ENCODE measurements around the gene SPAG9.

SPAG9 gene

DNA sequence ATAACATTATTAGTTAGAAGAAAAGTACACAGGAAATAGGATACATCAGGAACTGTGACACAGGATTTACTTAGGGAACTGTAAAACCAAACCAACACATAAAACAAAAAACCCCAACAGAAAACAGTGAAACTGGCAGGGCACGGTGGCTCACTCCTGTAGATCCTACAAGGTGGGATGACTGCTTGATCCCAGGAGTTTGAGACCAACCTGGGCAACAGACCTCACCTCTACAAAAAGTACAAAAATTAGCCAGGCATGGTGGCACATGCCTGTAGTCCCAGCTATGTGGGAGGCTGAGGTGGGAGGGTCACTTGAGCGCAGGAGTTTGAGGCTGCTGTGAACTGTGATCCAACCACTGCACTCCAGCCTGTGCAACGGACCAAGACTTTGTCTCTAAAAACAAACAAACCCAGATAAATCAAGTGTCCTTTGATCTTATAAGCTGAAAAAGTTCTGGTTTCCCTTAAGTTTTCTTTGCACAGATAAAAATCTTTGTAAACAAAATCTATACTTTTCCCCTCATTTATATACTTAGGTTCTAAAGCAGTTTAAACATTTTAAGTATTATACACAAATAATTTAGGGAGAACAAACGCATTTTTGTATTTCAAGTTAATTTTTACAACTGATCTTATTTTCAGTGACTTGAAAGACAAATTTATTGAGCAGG, 143.0 kb downstream of the SPAG9 start:
- DNase-seq, result no peak

DNA sequence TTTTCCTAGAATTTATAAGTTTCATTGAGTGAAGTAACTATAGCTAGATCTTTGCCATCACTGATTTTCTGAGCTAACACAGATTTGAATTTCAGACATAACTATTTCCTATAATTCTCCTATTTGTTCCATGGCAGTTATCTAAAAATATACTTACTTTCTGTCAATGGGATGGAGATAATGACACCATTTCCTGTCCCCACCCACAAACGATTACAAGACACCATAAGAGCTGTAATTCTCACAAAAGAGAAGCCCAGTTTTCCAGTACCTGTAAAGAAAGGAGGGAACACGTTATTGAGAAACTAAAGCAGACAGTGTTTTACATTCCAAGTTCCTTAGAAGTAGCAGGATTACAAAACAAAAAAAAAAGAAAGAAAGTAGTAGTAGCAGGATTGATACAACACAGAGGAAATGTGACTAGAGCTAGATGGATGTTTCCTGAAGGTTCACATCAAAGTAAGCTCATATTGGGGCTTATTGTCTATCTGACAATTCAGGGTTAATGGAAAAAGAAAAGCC, 143.7 kb downstream of the SPAG9 start:
- DNase-seq, result no peak

DNA sequence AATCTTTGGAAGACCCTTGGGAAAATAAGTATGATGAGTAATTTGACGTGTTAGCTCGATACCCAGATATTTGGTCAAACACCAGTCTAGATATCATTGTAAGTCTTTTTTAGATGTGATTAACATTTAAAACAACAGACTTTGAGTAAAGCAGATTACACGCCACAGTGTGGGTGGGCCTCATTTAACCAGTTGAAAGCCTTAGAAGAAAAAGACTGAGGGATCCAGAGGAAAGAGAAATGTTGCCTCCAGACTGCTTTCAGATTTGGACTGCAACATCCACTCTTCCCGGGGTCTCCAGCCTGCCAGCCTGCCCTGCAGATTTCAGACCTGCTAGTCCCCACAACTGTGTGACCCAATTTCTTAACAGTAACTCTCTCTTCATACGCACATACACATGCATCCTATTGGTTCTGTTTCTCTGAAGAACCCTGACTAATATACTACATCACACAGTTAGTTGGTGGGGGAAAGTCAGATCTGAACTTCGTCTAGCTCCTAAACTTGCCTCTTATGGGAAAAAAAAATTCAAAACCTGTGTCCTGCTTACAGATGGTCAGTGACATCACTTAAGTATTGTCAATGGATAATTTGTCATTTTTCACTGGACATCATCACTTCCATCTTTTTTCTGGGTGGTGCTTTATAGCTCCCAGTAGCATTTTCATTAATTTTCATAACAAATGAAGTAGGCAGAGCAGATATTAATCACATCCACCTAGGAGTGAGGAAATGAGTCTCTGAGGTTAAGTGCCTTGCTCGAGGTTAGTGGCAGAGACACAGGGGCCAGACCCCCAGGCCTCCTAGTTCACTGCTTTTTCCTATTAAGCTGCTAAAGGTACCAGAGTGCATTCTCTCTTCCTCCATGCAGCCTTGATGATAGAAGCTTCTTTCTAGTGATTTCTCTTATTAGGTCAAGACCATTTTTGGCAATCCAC, 146.8 kb downstream of the SPAG9 start:
- DNase-seq, result no peak

DNA sequence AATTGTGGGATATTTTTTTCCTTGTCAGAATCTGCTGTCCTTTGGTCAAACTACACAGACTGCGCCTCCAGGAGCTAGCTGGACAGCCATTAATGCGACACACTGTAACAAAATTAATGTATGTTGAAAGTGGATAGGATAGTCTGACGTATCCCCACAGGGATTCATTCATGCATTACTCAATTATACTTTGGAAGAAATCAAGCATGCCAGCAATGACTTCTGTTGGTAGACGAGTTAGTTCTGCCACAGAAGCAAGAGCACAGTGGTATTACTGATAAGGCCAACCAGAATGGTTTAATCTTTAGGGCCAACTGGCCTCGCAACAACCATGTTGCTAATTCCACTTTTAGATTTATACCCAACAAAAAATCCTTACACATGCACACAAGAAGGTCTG, 148.1 kb downstream of the SPAG9 start:
- DNase-seq, result no peak

DNA sequence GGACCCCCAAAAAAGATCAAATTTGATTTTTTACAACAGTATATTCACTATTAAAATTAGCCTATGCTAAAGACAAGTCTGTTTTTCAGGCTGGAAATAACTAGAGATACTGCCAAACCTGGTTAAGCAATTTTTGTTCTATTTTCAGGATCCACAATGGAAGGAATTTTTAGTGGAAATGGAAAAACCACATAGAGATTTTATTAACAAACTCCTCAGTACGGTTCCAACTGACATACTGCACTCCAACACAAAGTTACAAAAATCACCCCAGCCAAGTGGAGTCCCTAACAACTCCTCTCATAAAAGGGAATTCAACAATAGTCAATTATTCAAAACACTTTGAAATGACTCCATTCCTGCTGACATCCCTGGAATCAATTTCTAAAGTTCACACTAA, 152.9 kb downstream of the SPAG9 start:
- no peak for DNase-seq

DNA sequence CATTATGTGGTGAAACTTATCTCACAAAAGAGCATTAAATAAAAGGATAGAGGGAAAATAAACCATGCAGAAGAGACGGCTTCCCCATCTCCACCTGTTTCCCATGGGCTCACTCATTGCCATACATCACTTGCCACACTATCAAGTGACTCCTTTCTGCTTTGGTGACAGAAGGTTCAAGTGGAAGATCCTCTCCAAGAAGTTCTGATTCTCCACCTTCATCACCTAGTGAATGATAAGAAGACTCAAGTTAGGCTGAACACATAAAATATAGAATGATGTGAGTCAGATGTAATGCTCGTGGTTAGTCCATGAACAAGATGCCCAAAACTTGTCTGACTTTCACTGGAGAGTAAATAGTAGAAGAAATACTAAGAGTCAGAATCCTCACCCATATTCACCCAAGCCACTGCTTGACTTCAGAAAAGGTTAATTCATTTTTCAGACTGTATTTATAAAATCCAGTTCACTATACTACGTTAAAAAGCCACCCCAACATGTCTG, 154.5 kb downstream of the SPAG9 start:
- no peak for DNase-seq

DNA sequence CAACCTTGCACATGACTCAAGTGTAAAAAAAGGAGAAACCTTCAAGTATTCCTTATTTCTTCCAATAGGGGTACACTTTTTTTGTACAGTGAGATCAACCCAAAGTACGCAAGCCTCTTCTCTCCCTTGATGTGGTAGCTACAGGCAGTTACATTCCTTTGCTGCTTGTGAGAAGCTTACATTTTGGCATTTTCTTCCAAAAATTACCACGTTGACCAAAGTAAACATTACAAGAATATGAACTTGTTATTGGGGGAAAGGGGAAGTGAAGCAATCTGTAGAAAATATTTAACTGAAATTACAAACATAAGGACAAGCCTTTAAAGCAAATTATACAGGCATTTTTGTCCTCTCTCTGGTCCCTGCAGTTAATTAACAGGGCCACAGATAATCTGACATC, 157.5 kb downstream of the SPAG9 start:
- DNase-seq, result no peak

DNA sequence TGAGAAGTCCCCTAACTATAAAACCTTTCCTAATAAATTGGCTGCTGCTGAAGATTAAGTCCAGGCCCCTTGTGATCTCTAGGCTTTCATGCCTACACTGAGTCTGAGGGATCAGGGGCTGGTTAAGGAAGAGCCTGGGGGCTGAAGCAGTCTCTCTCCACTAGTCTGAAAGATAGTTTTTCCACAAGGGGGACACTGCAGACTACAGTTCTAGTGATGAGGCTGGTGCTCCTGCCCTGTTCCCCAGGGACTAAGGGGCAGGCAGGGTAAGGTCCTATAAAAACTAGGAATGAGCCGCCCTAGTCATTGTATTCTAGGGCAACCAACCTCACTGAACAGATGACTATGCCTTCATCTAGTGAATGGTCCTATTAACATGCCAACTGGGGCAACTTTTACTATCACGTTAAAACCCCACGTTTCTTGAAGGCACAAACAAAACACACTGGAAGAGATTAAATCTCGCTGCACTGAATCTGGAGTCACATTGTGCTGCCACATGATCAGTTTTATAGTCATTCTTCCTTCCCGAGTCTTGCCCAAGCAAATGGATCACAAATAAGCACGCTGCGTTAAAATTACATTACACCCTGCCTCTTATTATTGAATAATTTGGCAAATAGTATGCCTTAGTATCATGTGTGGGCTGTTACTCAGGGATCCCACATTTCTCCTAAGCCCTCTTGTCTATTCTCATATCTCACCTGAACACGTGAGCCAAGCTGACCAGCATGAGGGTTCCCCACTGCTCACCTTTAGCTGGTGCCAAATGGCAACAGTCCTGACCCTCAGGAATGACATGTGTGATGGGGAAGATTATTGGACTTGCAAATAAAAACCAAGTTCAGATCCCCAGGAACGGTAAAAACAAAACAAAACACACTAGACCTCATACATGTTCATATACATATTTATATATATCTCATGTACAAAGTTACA, 159.1 kb downstream of the SPAG9 start:
- DNase-seq, result no peak

DNA sequence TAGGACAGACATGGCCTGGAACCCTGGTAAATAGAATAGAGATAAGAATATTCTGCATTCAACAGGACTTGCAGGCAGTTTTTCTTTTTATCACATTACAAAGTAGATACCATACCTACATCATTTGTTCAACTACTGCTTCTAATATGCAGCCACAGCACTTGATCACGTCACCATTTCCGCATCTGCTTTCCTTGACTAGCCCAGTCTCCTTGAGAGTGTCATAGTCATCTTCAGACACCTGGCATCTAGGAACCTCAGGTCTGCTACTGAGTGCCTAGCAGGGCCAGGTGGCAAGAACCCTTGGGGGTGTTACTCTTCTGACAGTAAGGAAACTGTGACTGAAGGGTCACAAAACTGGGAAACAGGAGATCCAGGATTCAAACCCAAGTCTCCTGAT, 161.3 kb downstream of the SPAG9 start:
- no peak for DNase-seq

DNA sequence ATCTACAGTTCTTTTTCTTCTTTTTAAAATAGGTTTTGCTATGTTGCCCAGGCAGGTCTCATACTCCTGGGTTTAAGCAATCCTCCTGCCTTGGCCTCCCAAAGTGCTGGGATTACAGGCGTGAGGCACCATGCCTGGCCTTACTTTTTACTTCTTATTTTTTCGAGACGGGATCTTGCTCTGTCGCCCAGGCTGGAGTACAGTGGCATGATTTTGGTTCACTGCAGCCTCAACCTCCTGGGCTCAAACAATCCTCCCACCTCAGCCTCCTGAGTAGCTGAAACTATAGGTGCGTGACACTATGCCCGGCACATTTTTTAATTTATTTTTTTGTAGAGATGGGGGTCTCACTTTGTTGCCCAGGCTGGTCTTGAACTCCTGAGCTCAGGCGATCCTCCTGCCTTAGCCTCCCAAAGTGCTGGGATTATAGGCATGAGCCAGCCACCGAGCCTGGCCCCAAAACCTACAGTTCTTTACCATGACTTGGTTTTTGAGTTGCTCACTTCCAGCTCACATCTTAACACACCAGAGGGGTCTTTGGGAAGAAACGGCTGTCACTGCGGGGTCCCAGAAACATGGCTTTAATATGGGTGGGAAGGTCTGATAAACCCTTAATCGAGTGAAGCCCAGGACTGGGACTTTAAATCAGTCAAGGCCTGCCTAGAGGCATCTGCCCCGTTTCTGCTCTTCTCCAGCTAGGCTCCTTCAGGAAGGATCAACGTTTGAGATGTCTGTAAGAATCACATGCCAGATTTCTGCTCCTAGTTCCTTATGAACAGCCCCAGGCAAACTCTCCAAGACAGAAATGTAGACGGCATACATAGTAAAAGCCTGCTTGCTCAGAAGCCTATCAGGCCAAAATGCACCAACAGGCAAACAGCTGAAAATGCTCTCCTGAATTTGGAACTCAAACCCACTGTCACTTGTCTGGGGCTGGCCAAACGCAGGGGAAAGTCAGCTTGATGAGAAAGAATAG, 162.8 kb downstream of the SPAG9 start:
- no peak for DNase-seq

DNA sequence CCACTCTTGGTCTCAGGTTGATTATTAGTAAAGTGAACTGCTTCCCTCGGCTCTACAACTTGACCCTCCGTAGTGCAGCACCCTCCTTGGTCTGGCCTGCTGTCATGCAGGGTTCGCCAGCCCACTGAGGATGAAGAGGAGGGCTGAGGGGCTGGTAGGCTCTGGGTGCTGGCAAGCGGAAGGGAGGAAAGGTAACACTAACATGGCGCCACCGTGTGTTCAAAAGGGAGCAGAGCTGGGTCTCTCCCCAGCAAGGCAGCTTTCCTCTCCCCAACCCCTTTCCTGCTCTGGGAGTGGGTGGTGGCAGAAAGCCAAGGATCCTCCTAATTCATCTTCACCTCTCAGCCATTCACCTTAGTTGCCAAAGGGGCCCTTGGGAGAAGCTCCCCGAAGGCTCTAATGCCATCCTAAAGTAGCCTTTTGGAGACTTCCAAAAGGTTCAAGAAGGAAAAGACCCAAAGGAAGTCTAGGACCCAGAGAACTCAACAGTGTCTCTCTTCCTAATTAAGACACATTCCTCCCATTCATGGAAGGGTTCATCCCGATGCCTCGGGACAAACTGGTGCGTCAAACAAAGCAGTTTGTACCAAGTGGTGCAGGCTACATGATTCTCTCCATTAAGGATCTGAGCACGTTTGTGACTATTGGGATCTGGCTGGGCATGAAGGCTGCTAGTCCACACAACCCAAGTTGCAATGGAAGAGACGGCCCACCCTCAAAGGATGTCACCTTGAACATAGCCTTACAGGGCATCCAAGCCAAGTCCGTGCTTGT, 163.7 kb downstream of the SPAG9 start:
- DNase-seq, result peak; percentile 72 to 75

DNA sequence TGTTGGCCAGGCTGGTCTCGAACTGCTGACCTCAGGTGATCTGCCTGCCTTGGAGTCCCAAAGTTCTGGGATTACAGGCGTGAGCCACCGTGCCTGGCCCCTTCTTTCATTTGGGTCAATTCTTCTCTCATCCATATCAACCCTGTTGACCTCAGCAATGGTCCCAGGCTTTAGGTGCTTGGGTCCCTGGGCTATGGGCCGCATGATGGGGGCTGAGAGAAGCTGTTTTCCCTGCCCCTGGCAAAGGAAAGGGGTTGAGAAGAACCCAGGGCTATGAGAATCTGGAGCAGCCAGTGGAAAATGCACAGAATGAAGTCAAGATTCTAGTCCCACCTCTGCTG, 164.3 kb downstream of the SPAG9 start:
- DNase-seq, result no peak

DNA sequence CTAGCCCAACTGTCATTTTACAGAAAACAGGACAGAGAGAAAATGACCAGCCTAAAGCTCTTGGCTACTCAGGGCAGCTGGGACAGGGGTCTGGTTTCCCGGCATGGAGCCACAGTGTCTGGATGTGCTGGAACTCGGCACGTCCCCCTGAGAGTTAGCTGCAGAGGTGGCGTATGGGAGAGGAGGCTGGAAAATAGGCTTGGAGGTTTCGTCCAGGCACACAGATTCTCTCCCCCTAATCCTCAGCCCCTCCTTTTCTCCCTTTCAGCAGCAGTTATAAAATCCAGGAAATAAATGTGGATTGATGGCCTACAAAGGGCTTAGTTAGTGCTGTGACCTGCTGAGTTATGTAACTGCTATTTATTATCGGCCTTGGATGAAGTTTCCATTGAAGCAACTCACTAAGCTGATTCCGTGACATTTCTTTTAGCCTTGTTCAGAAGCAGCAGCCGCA, 165.0 kb downstream of the SPAG9 start:
- DNase-seq, result peak in 1 of 2 experiments; percentile 13

DNA sequence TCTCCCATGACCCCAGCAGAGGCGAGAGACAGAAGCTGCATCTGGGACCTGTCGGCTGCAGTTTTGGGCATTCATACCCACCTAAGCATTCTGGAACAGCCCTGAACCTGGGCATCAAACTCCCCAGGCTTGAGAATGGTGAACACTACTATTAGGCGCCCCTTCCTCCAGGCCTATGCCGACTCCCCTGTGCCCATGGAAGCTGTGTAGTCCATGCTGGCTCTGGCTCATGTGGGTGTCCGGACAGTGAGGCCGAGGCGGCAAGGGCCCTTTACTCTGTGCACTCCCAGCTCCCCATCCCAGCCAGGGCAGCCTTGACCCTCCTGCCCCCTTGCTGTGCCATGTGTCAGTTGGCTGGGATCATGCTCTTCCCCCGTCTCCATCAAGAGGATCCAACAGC, 165.5 kb downstream of the SPAG9 start:
- peak in 1 of 2 experiments; percentile 17 for DNase-seq

DNA sequence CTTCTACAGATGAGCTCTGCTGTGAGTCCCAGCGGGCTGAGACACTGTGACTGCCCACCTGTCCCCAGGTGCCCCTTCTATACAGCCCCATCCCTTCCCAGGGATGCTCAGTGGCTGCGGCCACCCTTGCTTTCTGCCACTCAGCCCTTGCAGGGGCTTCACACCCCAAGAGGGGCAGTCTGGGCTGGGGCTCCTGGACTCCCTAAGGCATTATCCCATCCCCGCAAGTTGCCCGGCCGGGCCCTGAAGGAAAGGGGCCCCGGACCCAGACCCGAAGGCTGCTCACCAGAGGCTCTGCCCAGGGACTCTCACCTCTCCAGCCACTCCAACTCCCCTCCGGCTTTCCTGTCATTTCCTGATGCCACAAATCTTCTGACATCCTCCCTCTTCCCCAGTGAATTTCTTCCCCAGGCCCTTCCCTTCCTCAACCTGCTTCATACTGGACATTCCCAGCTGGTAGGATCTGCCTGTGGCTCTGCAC, 166.0 kb downstream of the SPAG9 start:
- DNase-seq, result peak in 1 of 2 experiments; percentile 15

DNA sequence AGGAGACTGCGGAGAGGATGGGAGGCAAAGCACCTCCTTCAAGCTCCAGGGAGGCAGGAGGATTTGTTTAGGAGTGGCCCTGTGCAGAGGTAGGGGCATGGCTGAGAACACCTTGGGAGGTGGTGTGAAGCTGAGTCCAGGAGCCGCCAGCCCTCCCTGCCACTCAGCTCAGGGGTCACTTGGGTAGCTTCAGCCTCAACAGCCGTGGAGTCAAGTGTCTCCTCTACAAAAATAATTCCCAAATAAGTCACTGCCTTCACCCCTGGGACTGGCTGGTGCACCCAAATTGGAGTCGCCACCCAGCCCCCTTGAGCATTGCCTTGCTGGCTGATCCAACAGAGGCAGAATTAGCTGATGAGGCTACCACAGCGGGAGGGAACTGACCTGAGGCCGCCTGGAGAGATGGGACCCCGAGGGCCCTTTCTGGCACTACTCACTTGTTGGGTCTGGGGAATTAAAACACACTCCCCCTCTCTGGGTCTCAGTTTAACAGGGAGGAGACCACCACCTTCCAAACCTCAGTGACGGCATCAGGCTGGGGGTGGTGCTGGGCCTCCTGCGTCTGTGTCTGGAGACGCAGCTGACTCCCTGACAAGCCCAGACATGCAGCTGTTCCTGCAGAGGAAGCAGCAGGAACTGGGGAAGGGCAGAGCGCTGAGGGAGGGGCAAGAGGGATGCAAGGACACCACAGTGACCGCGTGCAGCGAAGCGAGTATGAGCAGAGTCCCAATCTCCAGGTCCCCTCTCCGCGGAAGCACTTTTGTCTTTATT, 166.7 kb downstream of the SPAG9 start:
- DNase-seq, result peak; percentile 15 to 16

DNA sequence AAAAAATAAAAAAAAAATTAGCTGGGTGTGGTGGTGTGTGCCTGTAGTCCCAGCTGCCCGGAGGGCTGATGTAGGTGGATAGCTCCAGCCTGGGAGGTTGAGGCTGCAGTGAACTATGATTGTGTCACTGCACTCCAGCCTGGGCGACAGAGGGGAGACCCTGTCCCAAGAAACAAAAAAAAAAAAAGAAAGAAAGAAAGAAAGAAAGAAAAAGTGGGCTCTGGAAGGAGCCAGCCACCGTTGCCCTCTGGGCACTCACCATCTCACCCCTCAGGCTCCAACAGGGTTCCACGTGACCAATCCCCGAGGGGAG, 167.2 kb downstream of the SPAG9 start:
- no peak for DNase-seq

DNA sequence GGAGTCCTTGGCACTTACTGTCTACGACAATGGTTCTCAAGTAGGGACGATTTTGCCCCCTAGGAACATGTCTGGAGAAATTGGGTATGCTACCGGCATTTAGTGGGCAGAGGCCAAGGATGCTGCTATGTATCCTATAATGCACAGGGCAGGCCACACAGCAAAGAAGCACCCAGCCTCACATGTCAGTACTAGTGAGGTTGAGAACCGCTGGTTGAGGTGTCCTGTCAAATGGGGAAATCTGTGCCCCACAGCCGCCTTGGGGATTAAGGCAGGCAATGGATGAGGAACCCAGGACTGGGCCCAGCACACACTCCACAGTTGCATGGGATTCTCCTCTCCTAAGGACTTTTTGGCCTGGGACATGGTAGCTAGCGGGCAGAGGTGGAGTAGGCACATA, 167.8 kb downstream of the SPAG9 start:
- peak; percentile 13 to 16 for DNase-seq

DNA sequence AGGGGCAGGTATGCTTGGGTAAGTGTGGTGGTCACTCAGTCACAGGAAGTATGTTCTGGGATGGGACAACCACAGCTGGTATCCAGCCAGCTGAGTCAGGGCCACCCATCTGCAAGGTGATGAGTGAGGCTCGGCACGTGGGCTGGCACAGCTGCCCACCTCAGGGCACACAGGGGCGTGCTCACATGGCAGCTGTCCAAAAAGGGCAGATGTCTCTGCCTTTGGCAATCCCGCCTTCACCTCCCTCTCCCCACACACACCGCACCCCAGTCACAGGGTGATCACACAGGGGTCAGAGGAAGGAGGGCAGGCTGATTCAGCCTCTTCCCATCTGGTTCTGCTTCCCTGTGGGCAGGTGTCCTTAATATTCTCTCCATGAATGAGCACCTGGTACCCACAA, 168.7 kb downstream of the SPAG9 start:
- peak; percentile 16 to 19 for DNase-seq

Data from activated T-cell treated with anti-CD3 and anti-CD28 coated beads, Interleukin-2, amount 50 U/mL, for 48 hours (primary cell).